ENCODE measurements around the gene UBA52. TPM values are rescaled to one million over a fixed set of nuclear protein-coding genes. Genes with fewer than 3 reads are reported as not detected.

UBA52 gene
- total and polyA plus RNA-seq, 4 experiments from 2014 or later, result 1,135 to 1,978 (median 1,827) TPM

DNA sequence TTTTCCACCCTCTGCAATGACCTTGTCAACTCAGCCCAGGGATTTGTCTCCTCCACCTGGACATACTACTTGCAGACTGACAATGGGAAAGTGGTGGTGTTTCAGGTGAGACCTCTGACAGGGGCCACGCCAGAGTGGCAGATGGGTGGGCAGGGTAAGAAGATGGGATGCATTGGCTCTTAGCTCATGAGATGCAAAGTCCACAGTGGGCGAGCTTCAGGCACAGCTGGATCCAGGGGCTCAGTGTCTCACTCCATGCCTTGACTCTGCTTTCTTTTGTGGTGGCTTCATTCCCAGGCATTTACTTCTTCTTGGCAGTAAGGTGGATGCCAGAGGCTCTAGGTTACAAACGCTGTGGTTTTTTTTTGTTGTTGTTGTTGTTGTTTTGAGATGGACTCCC lies 44.4 kb downstream of the UBA52 start:
- H3K9me3 Mint-ChIP-seq, result peaks cover 0 to 1% (median 0%) of the 10 kb centered on the region in 8 donors
- CTCF ChIA-PET (ENCODE audit: partially characterized antibody), result interaction anchor here (1.5 kb wide), 1 partner anchor 120 kb away, joined by 3 read pairs; no protein-coding TSS in a partner anchor
- H3K27me3 Mint-ChIP-seq, result peaks cover 32 to 42% of the 10 kb centered on the region in 2 donors
- intact Hi-C loops (cut with micrococcal nuclease), result no loop called here
- Histone ChIP-seq H3K4me1 (ENCODE audit: insufficient read depth, low read length) (peaks cover 20% of the 10 kb centered on the region), H3K9me3 (ENCODE audit: control insufficient read depth in 1 of 2, low read length in 2 of 2) (no peaks in the 10 kb centered on the region), H3K27me3 (ENCODE audit: insufficient read depth, low read length) (peaks cover 29% of the 10 kb centered on the region), H3K4me3 (ENCODE audit: low read length in 2 of 2) (no peak overlapping the region), H3K27ac (ENCODE audit: low read depth, low read length) (no peak overlapping the region), H3K36me3 (ENCODE audit: insufficient read depth, low read length) (no peaks in the 10 kb centered on the region)
- no peak overlapping the region for H3K27ac Mint-ChIP-seq
- POLR2A ChIA-PET (ENCODE audit: partially characterized antibody), result no interaction called here
- no peak overlapping the region for H3K4me3 Mint-ChIP-seq
- no peak for DNase-seq
- H3K4me1 Mint-ChIP-seq, result peaks cover 8 to 27% (median 10%) of the 10 kb centered on the region in 4 donors
- no peaks in the 10 kb centered on the region for H3K36me3 Mint-ChIP-seq

DNA sequence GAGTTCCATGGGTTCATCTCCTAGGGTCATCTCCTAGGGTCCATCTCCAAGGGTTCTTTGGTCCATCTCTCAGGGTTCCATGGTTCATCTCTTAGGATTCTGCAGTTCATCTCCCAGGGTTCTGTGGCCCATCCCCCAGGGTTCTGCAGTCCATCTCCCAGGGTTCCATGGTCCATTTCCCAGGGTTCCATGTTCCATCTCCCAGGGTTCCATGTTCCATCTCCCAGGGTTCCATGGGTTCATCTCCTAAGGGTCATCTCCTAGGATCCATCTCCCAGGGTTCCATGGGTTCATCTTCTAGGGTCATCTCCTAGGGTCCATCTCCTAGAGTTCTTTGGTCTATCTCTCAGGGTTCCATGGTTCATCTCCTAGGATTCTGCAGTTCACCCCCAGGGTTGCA lies 45.9 kb downstream of the UBA52 start:
- H3K36me3 ChIP-seq (ENCODE audit: insufficient read depth, low read length), result no peaks in the 10 kb centered on the region
- peaks cover 19% of the 10 kb centered on the region for H3K27me3 ChIP-seq (ENCODE audit: insufficient read depth, low read length)
- Mint-ChIP-seq H3K9me3 (peaks cover 0 to 1% (median 0%) of the 10 kb centered on the region in 8 donors), H3K27me3 (peaks cover 24 to 32% of the 10 kb centered on the region in 2 donors), H3K36me3 (no peaks in the 10 kb centered on the region), H3K4me1 (peaks cover 0 to 15% (median 1%) of the 10 kb centered on the region in 4 donors), H3K27ac (no peak overlapping the region), H3K4me3 (no peak overlapping the region)
- intact Hi-C loops (cut with micrococcal nuclease), result no loop called here
- CTCF ChIA-PET (ENCODE audit: partially characterized antibody), result no interaction called here
- H3K27ac ChIP-seq (ENCODE audit: low read depth, low read length), result no peak overlapping the region
- no peaks in the 10 kb centered on the region for H3K9me3 ChIP-seq (ENCODE audit: control insufficient read depth in 1 of 2, low read length in 2 of 2)
- DNase-seq, result no peak
- H3K4me3 ChIP-seq (ENCODE audit: low read length in 2 of 2), result no peak overlapping the region
- peaks cover 8% of the 10 kb centered on the region for H3K4me1 ChIP-seq (ENCODE audit: insufficient read depth, low read length)
- POLR2A ChIA-PET (ENCODE audit: partially characterized antibody), result no interaction called here

DNA sequence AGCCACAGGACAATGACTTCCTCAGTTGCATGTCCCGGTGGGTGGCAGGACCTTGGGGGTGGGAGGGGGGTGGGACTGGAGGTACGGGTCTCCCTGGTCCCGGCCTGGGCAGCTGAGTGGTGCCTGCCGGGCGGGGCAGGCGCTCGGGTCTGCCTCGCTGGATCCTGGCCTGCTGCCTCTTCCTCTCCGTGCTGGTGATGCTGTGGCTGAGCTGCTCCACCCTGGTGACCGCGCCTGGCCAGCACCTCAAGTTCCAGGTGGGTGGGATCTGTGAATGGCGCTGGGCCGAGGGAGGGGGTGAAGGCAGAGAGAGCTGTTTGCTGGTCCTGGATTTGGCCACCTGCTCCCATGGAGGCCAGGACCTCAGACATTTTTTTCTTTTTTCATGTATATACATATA lies 46.6 kb downstream of the UBA52 start:
- POLR2A ChIA-PET (ENCODE audit: partially characterized antibody), result no interaction called here
- Mint-ChIP-seq H3K27ac (no peak overlapping the region), H3K36me3 (no peaks in the 10 kb centered on the region), H3K4me3 (no peak overlapping the region), H3K4me1 (peaks cover 0 to 13% (median 1%) of the 10 kb centered on the region in 4 donors), H3K27me3 (peaks cover 24 to 31% of the 10 kb centered on the region in 2 donors), H3K9me3 (peaks cover 0 to 1% (median 0%) of the 10 kb centered on the region in 8 donors)
- Histone ChIP-seq H3K27ac (ENCODE audit: low read depth, low read length) (no peak overlapping the region), H3K36me3 (ENCODE audit: insufficient read depth, low read length) (no peaks in the 10 kb centered on the region), H3K4me3 (ENCODE audit: low read length in 2 of 2) (no peak overlapping the region), H3K9me3 (ENCODE audit: control insufficient read depth in 1 of 2, low read length in 2 of 2) (no peaks in the 10 kb centered on the region), H3K4me1 (ENCODE audit: insufficient read depth, low read length) (peaks cover 4% of the 10 kb centered on the region), H3K27me3 (ENCODE audit: insufficient read depth, low read length) (peaks cover 16% of the 10 kb centered on the region)
- no peak for DNase-seq
- intact Hi-C loops (cut with micrococcal nuclease), result no loop called here
- CTCF ChIA-PET (ENCODE audit: partially characterized antibody), result interaction anchor here (0.9 to 1.6 kb wide), 2 partner anchors 29 to 229 kb away, joined by 3 to 5 read pairs; no protein-coding TSS in a partner anchor

DNA sequence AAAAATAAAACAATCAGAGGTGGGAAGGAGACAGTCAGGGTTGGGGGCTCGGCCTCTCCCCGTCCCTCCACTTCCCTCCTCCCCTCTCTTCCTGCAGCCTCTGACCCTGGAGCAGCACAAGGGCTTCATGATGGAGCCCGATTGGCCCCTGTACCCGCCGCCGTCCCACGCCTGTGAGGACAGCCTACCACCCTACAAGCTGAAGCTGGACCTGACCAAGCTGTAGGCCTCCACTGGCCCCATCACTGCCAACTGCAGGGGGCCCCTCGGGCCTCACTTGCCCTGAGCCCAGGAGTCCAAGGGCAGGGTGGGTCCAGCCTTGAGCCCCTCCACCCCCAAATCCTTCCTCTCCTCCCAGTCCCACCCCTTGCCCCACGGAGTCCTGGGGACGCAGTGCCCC lies 48.7 kb downstream of the UBA52 start:
- no peaks in the 10 kb centered on the region for H3K36me3 ChIP-seq (ENCODE audit: insufficient read depth, low read length)
- Mint-ChIP-seq H3K27me3 (peaks cover 11 to 15% of the 10 kb centered on the region in 2 donors), H3K36me3 (no peaks in the 10 kb centered on the region), H3K27ac (no peak overlapping the region), H3K9me3 (peaks cover 0 to 1% (median 0%) of the 10 kb centered on the region in 8 donors), H3K4me1 (peaks cover 0 to 3% (median 0%) of the 10 kb centered on the region in 4 donors), H3K4me3 (no peak overlapping the region)
- CTCF ChIA-PET (ENCODE audit: partially characterized antibody), result no interaction called here
- POLR2A ChIA-PET (ENCODE audit: partially characterized antibody), result no interaction called here
- no peak overlapping the region for H3K4me3 ChIP-seq (ENCODE audit: low read length in 2 of 2)
- H3K27ac ChIP-seq (ENCODE audit: low read depth, low read length), result no peak overlapping the region
- intact Hi-C loops (cut with micrococcal nuclease), result no loop called here
- no peak for DNase-seq
- no peaks in the 10 kb centered on the region for H3K9me3 ChIP-seq (ENCODE audit: control insufficient read depth in 1 of 2, low read length in 2 of 2)
- H3K27me3 ChIP-seq (ENCODE audit: insufficient read depth, low read length), result peaks cover 4% of the 10 kb centered on the region
- no peaks in the 10 kb centered on the region for H3K4me1 ChIP-seq (ENCODE audit: insufficient read depth, low read length)

DNA sequence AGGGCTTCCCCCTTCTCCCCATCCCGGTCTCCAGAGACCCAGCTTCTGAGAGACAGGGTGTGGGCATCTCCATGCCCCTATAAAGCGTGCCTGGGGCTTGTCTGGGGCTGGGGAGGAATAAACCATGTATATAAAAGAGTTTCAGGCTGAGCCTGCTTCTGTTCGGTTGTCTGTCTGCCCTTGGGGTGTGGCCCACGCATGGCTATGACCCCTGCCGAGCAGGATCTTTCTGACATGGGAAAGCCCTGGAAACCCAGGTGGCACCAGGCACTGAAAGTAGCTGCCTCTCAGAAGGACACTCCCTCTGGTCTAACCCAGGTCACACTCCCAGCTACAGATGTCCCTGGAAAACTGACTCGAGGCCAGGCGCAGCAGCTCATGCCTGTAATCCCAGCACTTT lies 49.2 kb downstream of the UBA52 start:
- peaks cover 0 to 3% (median 0%) of the 10 kb centered on the region in 4 donors for H3K4me1 Mint-ChIP-seq
- no peaks in the 10 kb centered on the region for H3K36me3 ChIP-seq (ENCODE audit: insufficient read depth, low read length)
- H3K36me3 Mint-ChIP-seq, result no peaks in the 10 kb centered on the region
- peaks cover 10 to 15% of the 10 kb centered on the region in 2 donors for H3K27me3 Mint-ChIP-seq
- no peak overlapping the region for H3K4me3 ChIP-seq (ENCODE audit: low read length in 2 of 2)
- H3K4me3 Mint-ChIP-seq, result no peak overlapping the region
- intact Hi-C loops (cut with micrococcal nuclease), result no loop called here
- no peaks in the 10 kb centered on the region for H3K9me3 ChIP-seq (ENCODE audit: control insufficient read depth in 1 of 2, low read length in 2 of 2)
- H3K27ac Mint-ChIP-seq, result no peak overlapping the region
- H3K27ac ChIP-seq (ENCODE audit: low read depth, low read length), result no peak overlapping the region
- H3K4me1 ChIP-seq (ENCODE audit: insufficient read depth, low read length), result no peaks in the 10 kb centered on the region
- peaks cover 4% of the 10 kb centered on the region for H3K27me3 ChIP-seq (ENCODE audit: insufficient read depth, low read length)
- peaks cover 0 to 1% (median 0%) of the 10 kb centered on the region in 8 donors for H3K9me3 Mint-ChIP-seq
- ChIA-PET CTCF (ENCODE audit: partially characterized antibody) (interaction anchor here (0.6 kb wide), 1 partner anchor 457 kb away, joined by 3 read pairs; no protein-coding TSS in a partner anchor), POLR2A (ENCODE audit: partially characterized antibody) (no interaction called here)
- no peak for DNase-seq

DNA sequence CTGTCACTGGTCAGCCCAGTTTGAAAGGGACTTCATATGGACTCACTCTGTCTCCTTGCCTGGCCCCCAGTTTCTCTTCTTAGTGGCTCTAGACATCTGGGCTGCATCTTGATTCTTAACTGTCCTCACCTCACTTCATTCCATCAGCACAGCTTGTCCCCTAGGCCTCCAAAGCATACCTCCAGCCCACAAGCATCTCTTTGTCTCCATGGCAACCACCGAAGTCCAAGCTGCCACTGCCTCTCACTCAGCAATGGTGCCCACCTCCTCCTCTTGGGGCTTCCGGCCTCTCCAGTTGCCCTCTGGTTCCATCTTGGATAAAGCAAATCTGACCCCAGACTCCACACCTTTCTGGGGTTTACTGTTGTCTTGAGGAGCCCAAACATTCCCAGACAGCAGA lies 55.2 kb downstream of the UBA52 start:
- no peak overlapping the region for H3K27ac ChIP-seq (ENCODE audit: low read depth, low read length)
- no peak overlapping the region for H3K4me3 ChIP-seq (ENCODE audit: low read length in 2 of 2)
- Mint-ChIP-seq H3K4me1 (peaks cover 0 to 3% (median 0%) of the 10 kb centered on the region in 4 donors), H3K9me3 (no peaks in the 10 kb centered on the region), H3K4me3 (no peak overlapping the region), H3K27ac (no peak overlapping the region), H3K27me3 (peaks cover 1 to 6% of the 10 kb centered on the region in 2 donors), H3K36me3 (no peaks in the 10 kb centered on the region)
- intact Hi-C loops (cut with micrococcal nuclease), result no loop called here
- CTCF ChIA-PET (ENCODE audit: partially characterized antibody), result no interaction called here
- no peaks in the 10 kb centered on the region for H3K4me1 ChIP-seq (ENCODE audit: insufficient read depth, low read length)
- no peaks in the 10 kb centered on the region for H3K36me3 ChIP-seq (ENCODE audit: insufficient read depth, low read length)
- H3K27me3 ChIP-seq (ENCODE audit: insufficient read depth, low read length), result no peaks in the 10 kb centered on the region
- POLR2A ChIA-PET (ENCODE audit: partially characterized antibody), result no interaction called here
- no peaks in the 10 kb centered on the region for H3K9me3 ChIP-seq (ENCODE audit: control insufficient read depth in 1 of 2, low read length in 2 of 2)
- no peak for DNase-seq
